Naive thymus-derived CD4-positive, alpha-beta T cell (primary cell): ENCODE measurements around the gene C10orf90. TPM values are rescaled to one million over a fixed set of nuclear protein-coding genes. Genes with fewer than 3 reads are reported as not detected.

Experiments used
- ATAC-seq: fragments of 150-1000 bp; cut with Tn5 transposase; 2 replicates; pipeline ENCODE4 v1.10.0; 2021; ENCODE audit warnings: mild to moderate bottlenecking, moderate library complexity
- CTCF ChIA-PET: fragments of 350-600 bp; sonication (Branson Sonifier 250); formaldehyde crosslinking; loops from one replicate; lab custom pipeline; 2021; ENCODE audit warnings: antibody characterized with exemption; lab: Charles Lee
- POLR2A ChIA-PET: fragments of 350-600 bp; sonication (Branson Sonifier 250); formaldehyde crosslinking; loops from one replicate; lab custom pipeline; 2021; ENCODE audit warnings: antibody characterized with exemption, inconsistent platforms; lab: Charles Lee
- DNase-seq, 9 donors: peaks; one replicate each; pipeline versions ENCODE4 v3.0.0 to v3.0.0-alpha.2; 2020 to 2022; ENCODE audit warnings: mixed read lengths in 1 of 9
- H3K27ac ChIP-seq: one replicate; pipeline ENCODE4 v1.7.0; 2013; ENCODE audit warnings: mild to moderate bottlenecking, low read depth, low read length, moderate library complexity
- H3K27me3 ChIP-seq, 2 donors: one replicate each; pipeline ENCODE4 v1.7.0; 2013; ENCODE audit warnings: low read length in 2 of 2, mild to moderate bottlenecking in 2 of 2, moderate library complexity in 2 of 2; ENCODE audit not compliant: control insufficient read depth in 2 of 2, insufficient read depth in 2 of 2
- H3K36me3 ChIP-seq, 3 experiments: 1 replicate in 2 of 3; 2 replicates in 1 of 3; pipeline ENCODE4 v1.7.0; 2013; ENCODE audit warnings: low read length in 3 of 3, mild to moderate bottlenecking in 3 of 3, moderate library complexity in 1 of 3; ENCODE audit not compliant: insufficient read depth in 3 of 3, control insufficient read depth in 2 of 3
- H3K4me1 ChIP-seq, 2 donors: one replicate each; pipeline ENCODE4 v1.7.0; 2013; ENCODE audit warnings: low read length in 2 of 2, mild to moderate bottlenecking in 2 of 2, moderate library complexity in 1 of 2; ENCODE audit not compliant: control insufficient read depth in 2 of 2, insufficient read depth in 2 of 2
- H3K4me3 ChIP-seq: 2 replicates; pipeline ENCODE4 v1.7.0; 2013; ENCODE audit warnings: mild to moderate bottlenecking, low read length
- H3K9me3 ChIP-seq, 3 experiments: 1 replicate in 2 of 3; 2 replicates in 1 of 3; pipeline ENCODE4 v1.7.0; 2013; ENCODE audit warnings: low read length in 3 of 3; ENCODE audit not compliant: control insufficient read depth in 2 of 3
- H3K27ac Mint-ChIP-seq, 9 donors: one replicate each; pipeline ENCODE4 v1.8.0; 2020 to 2022; ENCODE audit warnings: mixed read lengths in 9 of 9, mild to moderate bottlenecking in 8 of 9, moderate library complexity in 5 of 9, inconsistent platforms in 2 of 9
- H3K27me3 Mint-ChIP-seq, 5 donors: one replicate each; pipeline ENCODE4 v1.8.0; 2021 to 2022; ENCODE audit warnings: mixed read lengths in 5 of 5, mild to moderate bottlenecking in 1 of 5
- H3K36me3 Mint-ChIP-seq, 5 donors: one replicate each; pipeline ENCODE4 v1.8.0; 2020 to 2022; ENCODE audit warnings: mixed read lengths in 5 of 5, mild to moderate bottlenecking in 3 of 5, inconsistent platforms in 1 of 5
- H3K4me1 Mint-ChIP-seq, 7 donors: one replicate each; pipeline ENCODE4 v1.8.0; 2020 to 2022; ENCODE audit warnings: mixed read lengths in 7 of 7, mild to moderate bottlenecking in 3 of 7, inconsistent platforms in 1 of 7
- H3K4me3 Mint-ChIP-seq, 10 donors: one replicate each; pipeline ENCODE4 v1.8.0; 2020 to 2022; ENCODE audit warnings: mild to moderate bottlenecking in 10 of 10, mixed read lengths in 10 of 10, moderate library complexity in 6 of 10, inconsistent platforms in 2 of 10
- H3K9me3 Mint-ChIP-seq, 11 donors: one replicate each; pipeline ENCODE4 v1.8.0; 2020 to 2022; ENCODE audit warnings: mixed read lengths in 11 of 11, mild to moderate bottlenecking in 4 of 11, inconsistent platforms in 1 of 11, moderate library complexity in 1 of 11
- intact Hi-C, 2 donors: fragments of 100-400 bp; cut with micrococcal nuclease; formaldehyde crosslinking; loops; one replicate each; pipeline ENCODE4 v1.15.1; 2023
- polyA plus RNA-seq, 2 donors: library from polyadenylated mRNA; unstranded; fragments of 300-500 nt; fragmentation: Illumina TruSeq; gene quantifications; one replicate each; pipeline ENCODE4 v1.2.3, GENCODE V29; 2021
- total RNA-seq, 6 experiments: library from RNA in 5 of 6; stranded (reverse) in 5 of 6; gene quantifications; 1 replicate in 5 of 6; 2 replicates in 1 of 6; pipeline ENCODE4 v1.2.3 and lab custom pipeline; 2021 to 2026

C10orf90 gene
- total and polyA plus RNA-seq, 7 experiments from 2014 or later = not detected

DNA sequence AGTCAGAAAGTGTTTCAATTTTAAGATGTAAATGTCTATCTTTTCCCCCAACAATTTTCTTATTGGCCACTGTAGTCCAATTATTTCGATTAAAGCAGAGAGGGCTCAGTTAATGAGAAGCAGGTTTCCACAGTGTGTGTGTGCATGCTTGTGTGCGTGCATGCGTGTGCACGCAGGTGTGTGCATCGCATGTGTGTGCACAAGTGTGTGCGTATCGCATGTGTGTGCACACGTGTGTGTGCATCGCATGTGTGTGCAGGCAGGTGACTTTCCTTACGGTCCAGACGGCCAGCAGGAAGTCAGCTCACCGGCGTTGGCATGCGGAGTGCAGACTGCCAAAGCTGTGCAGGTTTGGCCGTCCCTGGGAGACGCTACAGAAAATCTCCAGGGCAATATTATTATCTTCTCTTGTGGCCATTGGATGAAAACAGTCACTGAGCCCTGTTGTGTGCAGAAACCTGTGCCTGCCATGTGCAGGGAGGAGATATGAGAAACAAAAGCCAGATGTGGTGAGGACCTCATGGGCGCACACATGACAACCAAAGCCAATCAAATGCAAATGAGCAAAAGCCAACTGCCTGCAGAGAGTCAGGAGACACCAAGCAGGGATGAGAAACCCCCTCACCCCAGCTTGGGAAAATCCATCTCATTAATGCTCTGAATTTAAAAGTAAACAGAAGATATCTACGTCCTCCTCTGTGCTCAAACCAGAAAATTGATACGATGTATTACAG, 70.4 kb downstream of the C10orf90 start:
- ChIA-PET POLR2A (no interaction called here), CTCF (no interaction called here)
- H3K36me3 Mint-ChIP-seq = no peaks in the 10 kb centered on the region

GRCh38 chr10:126598009-126598408, 72.5 kb downstream of the C10orf90 start:
- intact Hi-C loops = no loop called here
- Histone ChIP-seq H3K27ac (no peak overlapping the region), H3K36me3 (no peaks in the 10 kb centered on the region), H3K27me3 (no peaks in the 10 kb centered on the region), H3K4me3 (no peak overlapping the region), H3K4me1 (no peaks in the 10 kb centered on the region), H3K9me3 (no peaks in the 10 kb centered on the region)
- ChIA-PET CTCF (no interaction called here), POLR2A (no interaction called here)
- Mint-ChIP-seq H3K4me1 (peaks cover 0 to 1% (median 0%) of the 10 kb centered on the region in 7 donors), H3K27me3 (peaks cover 0 to 3% (median 0%) of the 10 kb centered on the region in 5 donors), H3K9me3 (peaks cover 0 to 5% (median 2%) of the 10 kb centered on the region in 11 donors), H3K4me3 (no peak overlapping the region), H3K27ac (no peak overlapping the region), H3K36me3 (no peaks in the 10 kb centered on the region)
- no peak for ATAC-seq
- DNase-seq = no peak

More for the DNA sequence above, 70.4 kb downstream of the C10orf90 start:
- Mint-ChIP-seq H3K4me1 (peaks cover 0 to 1% (median 0%) of the 10 kb centered on the region in 7 donors), H3K4me3 (no peak overlapping the region), H3K27me3 (peaks cover 0 to 8% (median 0%) of the 10 kb centered on the region in 5 donors), H3K27ac (no peak overlapping the region), H3K9me3 (peaks cover 0 to 4% (median 0%) of the 10 kb centered on the region in 11 donors)
- DNase-seq = no peak
- Histone ChIP-seq H3K27ac (no peak overlapping the region), H3K27me3 (no peaks in the 10 kb centered on the region), H3K4me1 (no peaks in the 10 kb centered on the region), H3K36me3 (no peaks in the 10 kb centered on the region), H3K4me3 (no peak overlapping the region), H3K9me3 (no peaks in the 10 kb centered on the region)
- no peak for ATAC-seq
- intact Hi-C loops = no loop called here

DNA sequence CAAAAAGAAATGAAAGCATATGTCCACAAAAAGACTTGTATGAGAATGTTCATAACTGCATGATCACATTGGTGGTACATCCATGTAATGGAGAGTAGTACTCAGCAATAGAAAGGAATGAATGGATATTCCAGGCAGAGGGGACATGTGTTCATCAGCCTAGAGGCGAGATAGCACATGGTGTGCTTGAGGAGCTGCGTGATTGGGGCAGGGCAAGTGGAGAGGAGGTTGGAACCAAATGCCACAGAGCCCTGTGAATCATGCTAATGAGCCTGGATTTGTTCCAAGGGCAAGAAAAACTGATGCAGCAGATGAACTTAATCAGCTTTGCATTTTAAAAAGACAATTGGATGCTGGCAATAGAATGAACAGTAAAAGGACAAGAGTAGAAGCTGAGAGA, 73.3 kb downstream of the C10orf90 start:
- ChIA-PET CTCF (no interaction called here), POLR2A (no interaction called here)
- Histone ChIP-seq H3K9me3 (no peaks in the 10 kb centered on the region), H3K36me3 (no peaks in the 10 kb centered on the region), H3K4me1 (no peaks in the 10 kb centered on the region), H3K27ac (no peak overlapping the region), H3K27me3 (no peaks in the 10 kb centered on the region), H3K4me3 (no peak overlapping the region)
- intact Hi-C loops = no loop called here
- Mint-ChIP-seq H3K9me3 (peaks cover 0 to 5% (median 2%) of the 10 kb centered on the region in 11 donors), H3K27ac (no peak overlapping the region), H3K27me3 (peaks cover 0 to 3% (median 0%) of the 10 kb centered on the region in 5 donors), H3K4me1 (peaks cover 0 to 1% (median 0%) of the 10 kb centered on the region in 7 donors), H3K36me3 (no peaks in the 10 kb centered on the region), H3K4me3 (no peak overlapping the region)
- ATAC-seq (no peak), DNase-seq (no peak)

DNA sequence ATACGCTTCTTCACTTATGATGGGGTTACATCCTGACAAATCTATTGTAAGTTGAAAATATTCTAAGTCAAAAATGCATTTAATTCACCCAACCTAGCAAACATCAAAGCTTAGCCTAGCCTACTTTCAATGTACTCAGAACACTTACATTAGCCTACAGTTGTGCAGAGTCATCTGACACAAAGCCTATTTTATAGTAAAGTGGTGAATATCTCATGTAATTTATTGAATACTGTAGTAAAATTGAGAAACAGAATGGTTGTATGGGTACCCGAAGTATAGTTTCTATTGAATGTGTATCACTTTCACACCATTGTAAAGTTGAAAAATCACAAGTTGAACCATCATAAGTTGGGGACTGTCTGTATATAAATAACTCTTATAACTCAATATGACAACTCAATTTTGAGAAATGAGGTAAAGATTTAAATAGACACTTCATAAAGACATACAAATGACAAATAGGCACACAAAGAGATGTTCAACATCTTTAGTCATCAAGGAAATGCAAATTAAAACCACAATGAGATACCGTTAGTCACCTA, 73.9 kb downstream of the C10orf90 start:
- Histone ChIP-seq H3K36me3 (no peaks in the 10 kb centered on the region), H3K27me3 (no peaks in the 10 kb centered on the region), H3K9me3 (no peaks in the 10 kb centered on the region), H3K27ac (no peak overlapping the region), H3K4me3 (no peak overlapping the region), H3K4me1 (no peaks in the 10 kb centered on the region)
- H3K4me1 Mint-ChIP-seq = no peaks in the 10 kb centered on the region
- H3K36me3 Mint-ChIP-seq = no peaks in the 10 kb centered on the region
- POLR2A ChIA-PET = no interaction called here
- H3K27ac Mint-ChIP-seq = no peak overlapping the region
- H3K4me3 Mint-ChIP-seq = no peak overlapping the region
- intact Hi-C loops = no loop called here
- DNase-seq (no peak), ATAC-seq (no peak)
- H3K9me3 Mint-ChIP-seq = peaks cover 0 to 5% (median 2%) of the 10 kb centered on the region in 11 donors
- peaks cover 0 to 7% (median 0%) of the 10 kb centered on the region in 5 donors for H3K27me3 Mint-ChIP-seq
- CTCF ChIA-PET = no interaction called here

- no peak overlapping the region for H3K4me3 Mint-ChIP-seq
- no peaks in the 10 kb centered on the region for H3K36me3 Mint-ChIP-seq
- intact Hi-C loops = no loop called here
- no peak for ATAC-seq
- Histone ChIP-seq H3K36me3 (no peaks in the 10 kb centered on the region), H3K27me3 (no peaks in the 10 kb centered on the region), H3K4me1 (no peaks in the 10 kb centered on the region), H3K27ac (no peak overlapping the region), H3K9me3 (no peaks in the 10 kb centered on the region), H3K4me3 (no peak overlapping the region)
- no peaks in the 10 kb centered on the region for H3K4me1 Mint-ChIP-seq
- no peak for DNase-seq
- peaks cover 0 to 11% (median 0%) of the 10 kb centered on the region in 5 donors for H3K27me3 Mint-ChIP-seq
- H3K27ac Mint-ChIP-seq = no peak overlapping the region
- ChIA-PET CTCF (no interaction called here), POLR2A (no interaction called here)
- H3K9me3 Mint-ChIP-seq = peaks cover 0 to 5% (median 2%) of the 10 kb centered on the region in 11 donors
Observed at GRCh38 chr10:126595160-126595559, 75.3 kb downstream of the C10orf90 start.

GRCh38 chr10:126593968-126594701, 76.4 kb downstream of the C10orf90 start:
- Histone ChIP-seq H3K27ac (no peak overlapping the region), H3K27me3 (no peaks in the 10 kb centered on the region), H3K9me3 (no peaks in the 10 kb centered on the region), H3K4me1 (no peaks in the 10 kb centered on the region), H3K4me3 (no peak overlapping the region), H3K36me3 (no peaks in the 10 kb centered on the region)
- H3K9me3 Mint-ChIP-seq = peaks cover 0 to 5% (median 2%) of the 10 kb centered on the region in 11 donors
- H3K36me3 Mint-ChIP-seq = no peaks in the 10 kb centered on the region
- ATAC-seq (no peak), DNase-seq (no peak)
- H3K4me1 Mint-ChIP-seq = no peaks in the 10 kb centered on the region
- CTCF ChIA-PET = no interaction called here
- POLR2A ChIA-PET = no interaction called here
- H3K27me3 Mint-ChIP-seq = peaks cover 0 to 11% (median 0%) of the 10 kb centered on the region in 5 donors
- intact Hi-C loops = no loop called here
- no peak overlapping the region for H3K27ac Mint-ChIP-seq
- no peak overlapping the region for H3K4me3 Mint-ChIP-seq
